ENCODE results near the gene PLIN3.
"Not testable (repeated sequence)": the region's sequence is repeated elsewhere in the genome, so short reads cannot be mapped to it uniquely, and the experiment has no call there.

Gene PLIN3

DNA sequence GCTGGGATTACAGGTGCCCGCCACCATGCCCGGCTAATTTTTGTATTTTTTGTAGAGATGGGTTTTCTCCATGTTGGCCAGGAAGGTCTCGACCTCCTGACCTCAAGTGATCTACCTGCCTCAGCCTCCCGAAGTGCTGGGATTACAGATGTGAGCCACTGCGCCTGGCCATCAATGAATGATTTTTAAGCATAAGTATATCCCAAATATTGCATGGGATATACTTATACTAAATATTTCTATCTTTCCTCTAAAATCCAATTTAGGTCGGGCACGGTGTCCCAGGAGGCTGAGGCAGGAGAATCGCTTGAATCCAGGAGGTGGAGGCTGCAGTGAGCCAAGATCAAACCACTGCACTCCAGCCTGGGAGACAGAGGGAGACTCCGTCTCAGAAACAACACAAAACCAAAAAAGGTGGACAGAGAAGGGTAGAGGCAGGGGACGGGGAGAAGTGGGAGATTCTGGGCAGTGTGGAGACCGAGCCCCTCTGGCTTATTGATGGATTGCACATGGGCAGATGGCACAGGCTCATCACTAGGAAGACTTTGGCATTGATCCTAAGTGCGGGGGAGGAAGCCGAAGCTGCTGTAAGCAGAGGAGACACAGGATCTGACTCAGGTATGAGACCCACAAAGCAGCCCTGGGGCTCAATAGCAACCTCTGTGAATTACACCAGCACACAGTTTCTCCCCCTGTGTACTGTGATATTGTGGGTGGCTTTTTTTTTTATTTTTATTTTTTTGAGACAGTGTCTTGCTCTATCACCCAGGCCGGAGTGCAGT, 21.8 kb upstream of the PLIN3 start:
- no peak overlapping the region for H3K4me3 ChIP-seq (ENCODE audit: insufficient read length, low read depth)
- H3K4me1 ChIP-seq (ENCODE audit: insufficient read depth, insufficient read length), result no peaks in the 10 kb centered on the region
- TF ChIP-seq ZNF274 (IDR thresholded peaks at IDR 0.05; ENCODE audit: low read depth, low read length), result no peak
- no peak for TF ChIP-seq SUZ12 (IDR thresholded peaks at IDR 0.05; ENCODE audit: extremely low read depth, insufficient read depth, insufficient read length)
- no peak for TF ChIP-seq YY1 (IDR thresholded peaks at IDR 0.05; ENCODE audit: insufficient read depth, insufficient read length)
- no peaks in the 10 kb centered on the region for H3K9me3 ChIP-seq (ENCODE audit: insufficient read depth, low read length)
- H3K36me3 ChIP-seq (ENCODE audit: insufficient read depth, insufficient read length, low read length), result no peaks in the 10 kb centered on the region
- no peak overlapping the region for H3K9ac ChIP-seq (ENCODE audit: insufficient read length, low read depth)
- H3K27me3 ChIP-seq (ENCODE audit: insufficient read depth, insufficient read length), result peaks cover 10% of the 10 kb centered on the region
- no peak for DNase-seq (ENCODE audit: low read depth, low spot score)

DNA sequence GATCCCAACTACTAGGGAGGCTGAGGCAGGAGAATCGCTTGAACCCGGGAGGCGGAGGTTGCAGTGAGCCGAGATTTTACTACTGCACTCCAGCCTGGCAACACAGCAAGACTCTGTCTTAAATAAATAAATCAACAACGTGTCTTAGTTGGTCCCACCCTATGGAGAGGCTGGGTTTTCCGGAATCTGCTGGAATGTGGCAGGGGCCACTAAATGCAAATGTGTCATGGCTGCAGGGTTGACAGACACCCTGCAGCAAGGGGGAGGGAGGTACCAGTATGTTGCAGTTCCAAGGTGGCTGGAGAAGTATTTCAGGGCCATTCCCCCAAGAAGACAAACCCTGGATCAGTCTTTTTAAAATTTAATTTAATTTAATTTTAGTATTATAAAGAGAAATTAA, 20.3 kb upstream of the PLIN3 start:
- H3K36me3 ChIP-seq (ENCODE audit: insufficient read depth, insufficient read length, low read length); H3K4me1 ChIP-seq (ENCODE audit: insufficient read depth, insufficient read length); H3K4me3 ChIP-seq (ENCODE audit: insufficient read length, low read depth); H3K9me3 ChIP-seq (ENCODE audit: insufficient read depth, low read length); H3K9ac ChIP-seq (ENCODE audit: insufficient read length, low read depth); DNase-seq (ENCODE audit: low read depth, low spot score): not testable (repeated sequence)
- peaks cover 10% of the 10 kb centered on the region for H3K27me3 ChIP-seq (ENCODE audit: insufficient read depth, insufficient read length)

DNA sequence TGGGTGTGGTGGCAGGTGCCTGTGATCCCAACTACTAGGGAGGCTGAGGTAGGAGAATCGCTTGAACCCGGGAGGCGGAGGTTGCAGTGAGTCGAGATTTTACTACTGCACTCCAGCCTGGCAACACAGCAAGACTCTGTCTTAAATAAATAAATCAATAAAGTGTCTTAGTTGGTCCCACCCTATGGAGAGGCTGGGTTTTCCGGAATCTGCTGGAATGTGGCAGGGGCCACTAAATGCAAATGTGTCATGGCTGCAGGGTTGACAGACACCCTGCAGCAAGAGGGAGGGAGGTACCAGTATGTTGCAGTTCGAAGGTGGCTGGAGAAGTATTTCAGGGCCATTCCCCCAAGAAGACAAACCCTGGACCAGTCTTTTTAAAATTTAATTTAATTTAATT, 17.5 kb upstream of the PLIN3 start:
- H3K27me3 ChIP-seq (ENCODE audit: insufficient read depth, insufficient read length); H3K9ac ChIP-seq (ENCODE audit: insufficient read length, low read depth); H3K4me1 ChIP-seq (ENCODE audit: insufficient read depth, insufficient read length); H3K36me3 ChIP-seq (ENCODE audit: insufficient read depth, insufficient read length, low read length); DNase-seq (ENCODE audit: low read depth, low spot score); H3K4me3 ChIP-seq (ENCODE audit: insufficient read length, low read depth); H3K9me3 ChIP-seq (ENCODE audit: insufficient read depth, low read length): not testable (repeated sequence)

DNA sequence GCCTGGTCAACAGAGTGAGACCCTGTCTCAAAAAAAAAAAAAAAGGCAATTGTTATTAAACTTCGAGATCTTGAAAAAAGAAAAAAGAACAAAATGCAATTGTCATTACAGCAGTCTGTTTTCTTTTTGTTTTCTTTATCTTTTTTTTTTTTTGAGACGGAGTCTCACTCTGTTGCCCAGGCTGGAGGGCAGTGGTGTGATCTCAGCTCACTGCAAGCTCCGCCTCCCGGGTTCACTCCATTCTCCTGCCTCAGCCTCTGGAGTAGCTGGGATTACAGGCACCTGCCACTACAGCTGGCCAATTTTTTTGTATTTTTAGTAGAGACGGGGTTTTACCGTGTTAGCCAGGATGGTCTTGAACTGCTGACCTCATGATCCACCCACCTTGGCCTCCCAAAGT, 15.4 kb upstream of the PLIN3 start:
- H3K9ac ChIP-seq (ENCODE audit: insufficient read length, low read depth); H3K4me3 ChIP-seq (ENCODE audit: insufficient read length, low read depth); H3K9me3 ChIP-seq (ENCODE audit: insufficient read depth, low read length); H3K27me3 ChIP-seq (ENCODE audit: insufficient read depth, insufficient read length); H3K4me1 ChIP-seq (ENCODE audit: insufficient read depth, insufficient read length); H3K36me3 ChIP-seq (ENCODE audit: insufficient read depth, insufficient read length, low read length); DNase-seq (ENCODE audit: low read depth, low spot score): not testable (repeated sequence)

DNA sequence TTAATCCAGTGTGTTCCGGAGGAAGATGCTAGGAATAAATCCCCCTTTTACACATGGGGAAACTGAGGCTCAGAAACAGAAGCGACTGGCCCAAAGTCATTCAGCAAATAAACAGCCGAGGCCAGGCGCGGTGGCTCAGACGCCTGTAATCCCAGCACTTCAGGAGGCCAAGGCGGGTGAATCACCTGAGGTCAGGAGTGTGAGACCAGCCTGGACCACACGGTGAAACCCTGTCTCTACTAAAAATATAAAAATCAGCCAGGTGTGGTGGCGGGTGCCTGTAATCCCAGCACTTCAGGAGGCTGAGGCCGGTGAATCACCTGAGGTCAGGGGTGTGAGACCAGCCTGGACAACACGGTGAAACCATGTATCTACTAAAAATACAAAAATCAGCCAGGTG, 11.6 kb upstream of the PLIN3 start:
- H3K4me1 ChIP-seq (ENCODE audit: insufficient read depth, insufficient read length), result peaks cover 15% of the 10 kb centered on the region
- no peaks in the 10 kb centered on the region for H3K36me3 ChIP-seq (ENCODE audit: insufficient read depth, insufficient read length, low read length)
- H3K27me3 ChIP-seq (ENCODE audit: insufficient read depth, insufficient read length), result no peaks in the 10 kb centered on the region
- TF ChIP-seq ZNF274 (IDR thresholded peaks at IDR 0.05; ENCODE audit: low read depth, low read length) (no peak), SUZ12 (IDR thresholded peaks at IDR 0.05; ENCODE audit: extremely low read depth, insufficient read depth, insufficient read length) (no peak), YY1 (IDR thresholded peaks at IDR 0.05; ENCODE audit: insufficient read depth, insufficient read length) (no peak)
- no peak for DNase-seq (ENCODE audit: low read depth, low spot score)
- no peak overlapping the region for H3K9ac ChIP-seq (ENCODE audit: insufficient read length, low read depth)
- no peak overlapping the region for H3K4me3 ChIP-seq (ENCODE audit: insufficient read length, low read depth)
- no peaks in the 10 kb centered on the region for H3K9me3 ChIP-seq (ENCODE audit: insufficient read depth, low read length)

DNA sequence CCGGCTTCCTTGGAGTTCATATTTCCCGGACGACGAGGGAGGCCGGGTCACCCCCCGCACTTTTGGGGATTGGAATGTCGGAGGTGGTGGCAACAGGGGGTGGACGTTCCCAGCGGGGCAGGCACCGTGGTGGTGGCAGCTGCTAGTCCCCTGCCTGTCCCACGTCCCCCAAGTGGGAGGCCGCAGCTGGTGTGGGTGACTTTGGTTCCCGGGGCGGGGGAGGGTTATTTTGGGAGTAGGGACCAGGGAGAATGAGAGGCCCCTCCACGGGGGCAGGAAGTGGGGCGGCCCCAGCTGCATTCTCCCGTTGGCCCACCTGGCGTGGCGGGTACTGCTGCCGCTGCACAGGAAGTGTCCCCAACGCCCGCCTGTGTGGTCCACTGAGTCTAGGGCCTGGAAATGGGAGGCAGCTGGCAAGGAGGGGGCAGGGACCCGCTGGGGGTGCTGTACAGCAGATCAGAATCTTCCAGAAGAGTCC, 11.1 kb upstream of the PLIN3 start:
- Histone ChIP-seq H3K27me3 (ENCODE audit: insufficient read depth, insufficient read length) (no peaks in the 10 kb centered on the region), H3K9ac (ENCODE audit: insufficient read length, low read depth) (no peak overlapping the region), H3K9me3 (ENCODE audit: insufficient read depth, low read length) (no peaks in the 10 kb centered on the region), H3K36me3 (ENCODE audit: insufficient read depth, insufficient read length, low read length) (no peaks in the 10 kb centered on the region), H3K4me1 (ENCODE audit: insufficient read depth, insufficient read length) (peaks cover 15% of the 10 kb centered on the region), H3K4me3 (ENCODE audit: insufficient read length, low read depth) (no peak overlapping the region)
- TF ChIP-seq SUZ12 (IDR thresholded peaks at IDR 0.05; ENCODE audit: extremely low read depth, insufficient read depth, insufficient read length) (no peak), YY1 (IDR thresholded peaks at IDR 0.05; ENCODE audit: insufficient read depth, insufficient read length) (no peak)
- DNase-seq (ENCODE audit: low read depth, low spot score), result no peak

DNA sequence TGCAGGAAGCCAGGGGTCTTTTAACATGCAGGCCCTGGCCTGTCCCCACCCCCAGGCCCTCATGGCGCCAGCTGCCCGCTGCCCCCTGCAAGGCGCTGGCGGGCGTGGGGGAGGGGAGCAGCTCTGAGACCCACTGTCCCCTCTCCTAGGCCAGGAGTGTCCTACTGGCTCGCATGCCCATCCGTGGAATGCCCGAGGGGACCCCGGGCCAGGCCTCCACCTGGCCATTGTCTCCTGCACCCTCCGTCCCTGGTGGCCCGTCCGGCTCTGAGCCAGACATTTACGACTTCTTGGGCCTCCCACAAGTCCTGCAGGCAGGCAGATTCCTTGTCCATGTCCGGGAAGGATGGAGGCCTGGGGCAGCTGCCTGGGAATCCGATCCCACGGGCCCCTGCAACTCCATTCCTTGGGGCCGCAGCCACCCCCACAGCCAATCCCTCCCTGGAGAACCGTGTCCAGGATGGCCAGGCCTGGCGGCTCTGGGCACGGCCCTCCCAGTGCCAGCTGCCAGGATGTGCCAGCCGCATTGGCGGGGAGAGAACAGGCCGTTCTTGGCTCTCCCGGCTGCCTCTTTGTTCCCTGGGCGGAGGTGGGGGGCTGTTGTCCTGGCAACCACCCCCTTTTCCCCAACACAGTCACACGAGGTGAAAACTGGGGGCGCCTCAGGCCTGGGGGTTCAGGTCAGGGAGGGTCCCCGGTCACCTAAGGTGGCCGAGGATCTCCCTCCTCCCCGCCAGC, 10.5 kb upstream of the PLIN3 start:
- no peaks in the 10 kb centered on the region for H3K36me3 ChIP-seq (ENCODE audit: insufficient read depth, insufficient read length, low read length)
- TF ChIP-seq YY1 (IDR thresholded peaks at IDR 0.05; ENCODE audit: insufficient read depth, insufficient read length) (no peak), SUZ12 (IDR thresholded peaks at IDR 0.05; ENCODE audit: extremely low read depth, insufficient read depth, insufficient read length) (no peak), ZNF274 (IDR thresholded peaks at IDR 0.05; ENCODE audit: low read depth, low read length) (no peak)
- H3K27me3 ChIP-seq (ENCODE audit: insufficient read depth, insufficient read length), result no peaks in the 10 kb centered on the region
- H3K4me3 ChIP-seq (ENCODE audit: insufficient read length, low read depth), result no peak overlapping the region
- peaks cover 15% of the 10 kb centered on the region for H3K4me1 ChIP-seq (ENCODE audit: insufficient read depth, insufficient read length)
- DNase-seq (ENCODE audit: low read depth, low spot score), result no peak
- H3K9me3 ChIP-seq (ENCODE audit: insufficient read depth, low read length), result no peaks in the 10 kb centered on the region
- H3K9ac ChIP-seq (ENCODE audit: insufficient read length, low read depth), result no peak overlapping the region

Data from NT2/D1 (cell line).